ENCODE data around the gene SLC2A10. TPM values are rescaled to one million over a fixed set of nuclear protein-coding genes. Genes with fewer than 3 reads are reported as not detected.

The SLC2A10 gene
- polyA plus RNA-seq, 3 donors, result not detected

- Histone ChIP-seq H3K36me3 (replicated peaks in 1 of 2; ENCODE audit: control insufficient read depth in 1 of 2, insufficient read depth in 2 of 2, low read length in 2 of 2) (no peaks in the 10 kb centered on the region), H3K79me2 (ENCODE audit: insufficient read depth, low read length) (no peaks in the 10 kb centered on the region), H3K4me3 (replicated peaks in 1 of 3; ENCODE audit: low read depth in 2 of 3, low read length in 3 of 3) (no peak overlapping the region), H3K27ac (ENCODE audit: low read depth in 1 of 2, low read length in 2 of 2) (no peak overlapping the region), H4K20me1 (ENCODE audit: insufficient read depth, low read length) (no peaks in the 10 kb centered on the region), H3K9ac (ENCODE audit: insufficient read depth, low read length, poor library complexity, severe bottlenecking) (no peak overlapping the region), H3K4me1 (ENCODE audit: control insufficient read depth in 1 of 2, insufficient read depth in 2 of 2, low read length in 2 of 2) (no peaks in the 10 kb centered on the region), H3K4me2 (replicated peaks; ENCODE audit: extremely low read depth, low read length, poor library complexity, severe bottlenecking) (no peak overlapping the region), H2AFZ (ENCODE audit: insufficient read depth, low read depth, low read length, poor library complexity, severe bottlenecking) (no peak overlapping the region), H3K9me3 (replicated peaks in 1 of 2; ENCODE audit: control insufficient read depth in 1 of 2, insufficient read depth in 1 of 2, low read length in 2 of 2) (no peaks in the 10 kb centered on the region), H3K27me3 (ENCODE audit: control insufficient read depth in 2 of 2, insufficient read depth in 2 of 2, low read length in 2 of 2) (no peaks in the 10 kb centered on the region)
- H3K4me3 Mint-ChIP-seq, result no peak overlapping the region
- H3K9me3 Mint-ChIP-seq, result no peaks in the 10 kb centered on the region
- no peaks in the 10 kb centered on the region for H3K36me3 Mint-ChIP-seq
- intact Hi-C loops (cut with micrococcal nuclease), result loop anchor here in 1 of 2 donors (10.0 kb wide), 1 partner anchor 418 kb away; no protein-coding TSS in a partner anchor
- TF ChIP-seq, protein P1, sequence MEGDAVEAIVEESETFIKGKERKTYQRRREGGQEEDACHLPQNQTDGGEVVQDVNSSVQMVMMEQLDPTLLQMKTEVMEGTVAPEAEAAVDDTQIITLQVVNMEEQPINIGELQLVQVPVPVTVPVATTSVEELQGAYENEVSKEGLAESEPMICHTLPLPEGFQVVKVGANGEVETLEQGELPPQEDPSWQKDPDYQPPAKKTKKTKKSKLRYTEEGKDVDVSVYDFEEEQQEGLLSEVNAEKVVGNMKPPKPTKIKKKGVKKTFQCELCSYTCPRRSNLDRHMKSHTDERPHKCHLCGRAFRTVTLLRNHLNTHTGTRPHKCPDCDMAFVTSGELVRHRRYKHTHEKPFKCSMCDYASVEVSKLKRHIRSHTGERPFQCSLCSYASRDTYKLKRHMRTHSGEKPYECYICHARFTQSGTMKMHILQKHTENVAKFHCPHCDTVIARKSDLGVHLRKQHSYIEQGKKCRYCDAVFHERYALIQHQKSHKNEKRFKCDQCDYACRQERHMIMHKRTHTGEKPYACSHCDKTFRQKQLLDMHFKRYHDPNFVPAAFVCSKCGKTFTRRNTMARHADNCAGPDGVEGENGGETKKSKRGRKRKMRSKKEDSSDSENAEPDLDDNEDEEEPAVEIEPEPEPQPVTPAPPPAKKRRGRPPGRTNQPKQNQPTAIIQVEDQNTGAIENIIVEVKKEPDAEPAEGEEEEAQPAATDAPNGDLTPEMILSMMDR (IDR thresholded peaks at IDR 0.05), result no peak
- peaks cover 5 to 10% (median 8%) of the 10 kb centered on the region in 3 donors for H3K27me3 Mint-ChIP-seq (ENCODE audit: low read depth in 3 of 3)
- no peak overlapping the region for H3K27ac Mint-ChIP-seq
- peaks cover 3% of the 10 kb centered on the region for H3K4me1 Mint-ChIP-seq
- 88% methylated on average over 9 of the region's 9 CpGs for WGBS (ENCODE audit: insufficient coverage)
- DNase-seq, result no peak
Observed at GRCh38 chr20:46757135-46757534, 47.7 kb downstream of the SLC2A10 start.

GRCh38 chr20:46757754-46758678, 48.6 kb downstream of the SLC2A10 start:
- H3K36me3 Mint-ChIP-seq, result no peaks in the 10 kb centered on the region
- Histone ChIP-seq H3K9ac (ENCODE audit: insufficient read depth, low read length, poor library complexity, severe bottlenecking) (no peak overlapping the region), H3K79me2 (ENCODE audit: insufficient read depth, low read length) (no peaks in the 10 kb centered on the region), H4K20me1 (ENCODE audit: insufficient read depth, low read length) (no peaks in the 10 kb centered on the region), H3K27ac (ENCODE audit: low read depth in 1 of 2, low read length in 2 of 2) (no peak overlapping the region), H3K4me1 (ENCODE audit: control insufficient read depth in 1 of 2, insufficient read depth in 2 of 2, low read length in 2 of 2) (no peaks in the 10 kb centered on the region), H3K9me3 (replicated peaks in 1 of 2; ENCODE audit: control insufficient read depth in 1 of 2, insufficient read depth in 1 of 2, low read length in 2 of 2) (no peaks in the 10 kb centered on the region), H3K4me3 (replicated peaks in 1 of 3; ENCODE audit: low read depth in 2 of 3, low read length in 3 of 3) (no peak overlapping the region), H3K27me3 (ENCODE audit: control insufficient read depth in 2 of 2, insufficient read depth in 2 of 2, low read length in 2 of 2) (no peaks in the 10 kb centered on the region), H2AFZ (ENCODE audit: insufficient read depth, low read depth, low read length, poor library complexity, severe bottlenecking) (no peak overlapping the region), H3K36me3 (replicated peaks in 1 of 2; ENCODE audit: control insufficient read depth in 1 of 2, insufficient read depth in 2 of 2, low read length in 2 of 2) (no peaks in the 10 kb centered on the region), H3K4me2 (replicated peaks; ENCODE audit: extremely low read depth, low read length, poor library complexity, severe bottlenecking) (no peak overlapping the region)
- H3K4me1 Mint-ChIP-seq, result peaks cover 3% of the 10 kb centered on the region
- no peaks in the 10 kb centered on the region for H3K9me3 Mint-ChIP-seq
- H3K27me3 Mint-ChIP-seq (ENCODE audit: low read depth in 3 of 3), result peaks cover 5 to 10% (median 5%) of the 10 kb centered on the region in 3 donors
- DNase-seq, result peak; percentile 14 to 47 (median 44)
- 100% methylated on average over 1 of the region's 17 CpGs for WGBS (ENCODE audit: insufficient coverage)
- no peak overlapping the region for H3K27ac Mint-ChIP-seq
- H3K4me3 Mint-ChIP-seq, result no peak overlapping the region
- intact Hi-C loops (cut with micrococcal nuclease), result loop anchor here in 1 of 2 donors (2.0 to 10.0 kb wide), 2 partner anchors 391 to 417 kb away; no protein-coding TSS in a partner anchor
- TF ChIP-seq, protein P1 (IDR thresholded peaks at IDR 0.05), result peak; percentile 95

All from CD14-positive monocyte (primary cell).